GM19468 (cell line): ENCODE data around the gene KIF26A.

Experiments used
- ATAC-seq: cut with Tn5 transposase; IDR thresholded peaks from one replicate; pipeline ENCODE4 v1.9.1; 2021; ENCODE audit warnings: mild to moderate bottlenecking, moderate library complexity, moderate number of reproducible peaks; ENCODE audit not compliant: unreplicated experiment; ENCODE audit errors: extremely low read depth

KIF26A gene

DNA sequence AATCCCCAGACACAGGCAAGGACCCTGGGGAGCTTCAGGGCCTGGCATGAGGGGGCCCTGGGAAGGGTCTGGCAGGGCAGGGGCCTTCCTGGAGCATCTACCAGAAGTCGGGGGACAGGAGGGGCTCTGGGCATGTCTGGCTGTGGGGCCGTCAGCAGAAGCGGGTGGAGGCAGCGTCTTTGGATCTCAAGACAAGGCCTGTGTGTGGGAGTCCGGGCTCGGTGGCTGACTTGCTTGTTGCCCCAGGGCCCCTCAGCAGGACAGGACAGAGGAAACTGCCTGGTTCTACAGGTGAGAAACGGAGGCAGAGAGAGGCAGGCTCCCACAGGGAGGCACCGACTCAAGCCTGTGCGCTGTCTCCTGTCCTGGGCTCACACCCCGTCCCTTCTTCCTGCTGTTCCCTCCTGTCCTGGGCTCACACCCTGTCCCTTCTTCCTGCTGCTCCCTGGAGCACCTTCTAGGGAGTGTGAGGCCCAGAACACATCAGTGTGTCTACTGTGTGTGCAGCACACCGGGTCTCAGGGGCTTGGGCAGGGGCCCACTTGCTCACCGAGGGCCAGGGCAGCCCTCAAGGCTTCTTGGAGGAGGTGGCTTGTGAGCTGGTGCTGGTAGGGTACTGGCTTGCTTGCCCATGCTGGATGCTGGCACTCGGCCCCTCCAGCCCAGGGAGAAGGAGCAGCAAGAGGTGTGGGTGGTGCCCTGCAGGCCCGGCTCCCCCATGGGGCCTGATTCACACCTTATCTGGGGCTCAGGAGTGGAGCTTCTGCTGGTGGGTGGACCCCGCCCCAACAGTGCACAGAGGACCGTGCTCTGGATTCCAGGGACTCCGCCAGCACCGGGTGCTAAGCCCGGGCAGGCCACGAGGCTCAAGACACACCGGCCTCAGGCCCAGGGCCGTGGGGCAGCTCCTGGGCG is 38.0 kb upstream of the KIF26A start:
- no peak for ATAC-seq

DNA sequence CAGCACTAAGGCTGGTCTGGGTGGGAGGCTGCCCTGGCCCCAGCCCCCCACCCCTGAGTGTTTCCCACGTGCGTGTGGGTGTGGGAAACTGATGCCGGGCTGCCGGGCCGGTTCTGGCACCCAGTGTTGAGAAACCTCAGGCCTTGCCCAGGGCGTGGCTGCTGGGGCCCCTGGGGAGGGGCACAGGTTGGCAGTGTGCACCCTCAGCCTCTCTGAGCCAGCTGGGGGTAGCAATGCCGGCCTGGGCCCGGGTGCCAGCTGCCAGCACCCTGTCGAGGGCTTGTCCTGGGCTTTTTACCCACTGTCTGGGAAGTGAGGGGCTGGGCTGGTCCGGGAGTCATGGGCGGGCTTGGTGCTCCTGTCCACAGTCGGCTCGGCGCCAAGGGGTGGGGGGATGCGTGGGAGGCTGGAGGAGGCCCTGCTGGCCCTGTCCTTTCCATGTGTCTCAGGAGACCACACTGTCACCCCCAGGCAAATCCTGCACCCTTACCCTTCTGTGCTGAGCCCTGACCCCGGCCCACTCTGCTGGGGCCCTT is 37.2 kb upstream of the KIF26A start:
- no peak for ATAC-seq

DNA sequence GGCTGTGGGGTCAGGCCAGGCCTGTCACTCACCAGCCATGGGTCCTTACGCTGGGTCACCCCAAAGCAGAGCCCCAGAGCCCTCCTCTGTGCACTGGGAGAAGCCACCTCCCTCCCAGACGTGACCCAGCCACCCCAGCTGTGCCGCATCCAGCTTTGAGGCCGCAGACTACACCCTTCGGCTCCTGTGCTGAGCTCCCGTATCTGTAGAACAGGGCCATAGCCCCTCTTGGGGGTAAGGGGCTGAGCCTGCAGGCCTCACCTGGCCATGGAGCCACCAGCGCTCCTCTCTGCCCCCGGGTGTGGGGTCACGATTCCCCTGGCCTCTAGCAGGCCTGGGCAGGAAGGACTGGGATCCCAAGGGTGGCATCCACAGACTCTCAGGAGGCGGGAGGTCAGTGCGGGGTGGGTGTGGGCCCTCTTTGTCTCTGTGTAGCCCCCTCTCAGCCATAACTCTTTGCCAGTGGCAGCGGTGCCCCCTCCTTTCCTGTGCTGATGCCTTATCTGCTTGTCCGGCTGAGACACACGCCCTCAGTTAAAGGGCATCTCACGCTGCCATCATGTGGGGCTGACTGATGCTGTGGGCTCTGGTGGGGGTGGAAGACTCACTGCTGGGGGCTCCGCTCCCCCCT is 36.6 kb upstream of the KIF26A start:
- no peak for ATAC-seq

DNA sequence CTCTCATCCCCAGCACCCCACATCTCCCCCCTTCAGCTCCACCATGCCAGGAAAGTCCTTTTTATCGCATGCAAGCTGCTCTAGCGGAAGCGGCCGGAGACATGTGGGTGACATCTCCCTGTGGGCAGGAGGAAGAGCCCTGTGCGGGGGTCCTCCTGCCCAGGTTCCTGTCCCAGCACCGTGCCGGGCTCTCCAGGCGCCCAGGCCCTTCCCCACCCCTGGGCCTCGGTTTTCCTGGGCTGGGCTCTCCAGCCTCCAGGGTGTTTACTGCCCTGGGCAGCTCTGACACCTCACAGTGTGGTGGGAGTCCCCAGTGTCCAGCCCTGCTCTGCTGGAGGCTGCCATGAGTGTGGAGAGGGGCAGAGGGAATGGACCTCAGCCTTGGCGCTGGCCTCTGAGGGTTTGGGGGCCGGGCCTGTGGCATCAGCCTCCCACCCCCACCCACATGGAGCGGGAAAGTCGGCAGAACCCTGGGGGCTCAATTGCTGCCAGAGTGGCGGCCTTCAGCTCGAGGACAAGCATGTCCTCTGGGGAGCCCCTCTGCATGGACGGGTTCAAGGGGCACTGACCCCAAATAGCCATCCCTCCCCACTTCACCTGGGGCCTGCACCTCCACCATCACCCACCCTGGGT is 36.0 kb upstream of the KIF26A start:
- no peak for ATAC-seq

DNA sequence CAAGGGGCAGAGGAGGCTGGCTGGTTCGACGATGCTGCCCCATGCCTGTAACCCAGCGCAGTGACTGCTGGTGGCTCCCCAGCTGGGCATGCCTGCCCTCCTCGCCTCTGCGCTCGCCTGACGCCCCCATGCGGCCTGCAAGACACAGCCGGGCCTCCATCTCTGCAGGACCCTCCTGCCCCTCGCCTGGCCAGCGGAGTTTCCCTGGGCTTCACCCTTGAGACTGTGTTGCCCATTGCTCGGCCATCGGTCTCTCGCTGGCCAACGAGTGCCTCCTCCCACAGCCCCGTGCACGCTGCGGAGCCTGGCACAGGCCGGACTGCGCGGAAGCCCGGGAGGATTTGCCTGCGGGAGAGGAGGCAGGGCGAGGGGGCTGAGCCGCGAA is 35.3 kb upstream of the KIF26A start:
- ATAC-seq = no peak

DNA sequence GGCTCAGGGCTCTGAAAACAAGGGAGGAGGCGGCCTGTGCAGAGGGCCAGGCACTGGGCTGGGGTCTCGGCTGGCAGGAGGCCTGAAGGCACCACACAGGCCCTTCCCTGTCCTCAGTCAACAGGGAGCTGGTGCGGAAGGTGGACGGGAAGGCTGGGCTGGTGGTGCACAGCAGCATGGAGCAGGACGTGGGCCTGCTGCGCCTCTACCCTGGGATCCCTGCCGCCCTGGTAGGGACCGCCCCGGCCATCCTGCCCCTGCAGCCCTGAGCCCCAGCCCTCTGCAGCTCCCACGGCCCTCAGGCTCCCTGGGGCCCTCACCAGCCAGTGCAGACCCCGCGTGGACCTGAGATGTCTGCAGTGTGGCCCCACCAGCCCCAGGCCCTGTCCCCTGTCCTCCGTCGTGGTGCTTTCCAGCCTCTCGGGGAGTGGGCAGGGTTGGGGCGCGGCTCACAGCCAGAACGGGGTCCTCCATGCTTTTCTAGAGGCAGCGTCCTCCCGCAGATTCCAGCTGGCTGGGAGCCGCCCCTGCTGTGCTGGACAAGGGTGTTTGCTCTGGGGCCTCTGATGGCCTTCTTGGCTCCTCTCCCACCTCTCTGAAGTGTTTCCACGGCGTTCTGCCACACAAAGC is 34.8 kb upstream of the KIF26A start:
- ATAC-seq = no peak

DNA sequence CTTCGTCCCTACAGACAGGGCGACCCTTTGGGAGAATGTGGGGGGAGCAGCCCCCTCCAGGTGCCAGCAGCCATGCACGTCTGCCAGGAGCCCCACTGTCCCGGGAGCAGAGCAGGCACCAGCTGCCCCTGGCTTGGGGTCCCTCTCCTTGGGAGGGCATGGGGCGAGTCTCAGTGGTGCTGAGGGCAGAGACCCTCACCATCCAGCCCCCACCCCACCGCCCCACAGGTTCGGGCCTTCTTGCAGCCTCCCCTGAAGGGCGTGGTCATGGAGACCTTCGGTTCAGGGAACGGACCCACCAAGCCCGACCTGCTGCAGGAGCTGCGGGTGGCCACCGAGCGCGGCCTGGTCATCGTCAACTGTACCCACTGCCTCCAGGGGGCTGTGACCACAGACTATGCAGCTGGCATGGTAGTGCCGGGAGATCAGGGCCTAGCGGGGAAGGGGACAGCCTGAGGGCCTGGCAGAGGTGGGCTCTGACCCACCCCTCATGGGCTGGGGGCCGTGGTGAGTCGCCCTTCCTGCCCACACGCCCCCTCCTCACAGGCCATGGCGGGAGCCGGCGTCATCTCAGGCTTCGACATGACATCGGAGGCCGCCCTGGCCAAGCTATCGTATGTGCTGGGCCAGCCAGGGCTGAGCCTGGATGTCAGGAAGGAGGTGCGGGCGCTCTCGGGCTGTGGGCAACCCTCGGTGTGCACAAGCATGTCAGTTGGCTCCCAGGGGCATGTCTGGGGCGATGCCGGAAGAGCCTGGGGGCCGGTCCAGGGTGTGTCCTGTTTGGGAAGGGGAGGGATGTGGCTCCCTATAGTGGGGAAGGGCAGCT is 34.1 kb upstream of the KIF26A start:
- ATAC-seq = no peak

DNA sequence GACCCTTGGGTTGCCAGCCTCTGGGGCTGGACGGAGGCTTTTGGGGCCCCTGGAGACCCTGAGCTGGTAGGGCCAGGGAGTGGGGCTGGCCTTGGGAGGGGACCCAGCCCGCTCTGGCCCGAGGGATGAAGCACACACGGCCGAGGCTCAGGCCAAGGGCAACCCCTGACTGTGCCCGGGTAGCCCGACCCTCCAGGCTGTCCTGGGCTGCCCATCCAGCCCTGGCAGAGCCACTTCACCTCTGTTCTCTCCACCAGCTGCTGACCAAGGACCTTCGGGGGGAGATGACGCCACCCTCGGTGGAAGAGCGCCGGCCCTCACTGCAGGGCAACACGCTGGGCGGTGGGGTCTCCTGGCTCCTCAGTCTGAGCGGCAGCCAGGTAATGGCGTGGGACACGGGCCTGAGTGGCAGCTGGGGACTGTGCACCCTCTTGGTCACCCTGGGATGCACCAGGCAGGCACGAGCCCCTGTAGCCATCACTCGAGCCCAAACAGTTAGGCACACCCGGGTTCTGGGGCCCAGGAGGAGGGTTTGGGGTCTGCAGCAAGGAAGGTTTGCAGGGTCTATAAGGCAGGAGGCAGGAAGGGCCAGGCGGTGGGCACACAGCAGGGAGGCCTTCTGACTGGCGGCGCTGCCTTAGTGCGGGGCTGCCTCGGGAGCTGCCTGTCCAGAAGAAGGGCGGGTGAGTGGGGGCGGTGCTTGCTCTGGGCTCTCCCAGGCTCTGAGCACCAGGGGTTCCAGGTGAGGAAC is 33.1 kb upstream of the KIF26A start:
- ATAC-seq = no peak

DNA sequence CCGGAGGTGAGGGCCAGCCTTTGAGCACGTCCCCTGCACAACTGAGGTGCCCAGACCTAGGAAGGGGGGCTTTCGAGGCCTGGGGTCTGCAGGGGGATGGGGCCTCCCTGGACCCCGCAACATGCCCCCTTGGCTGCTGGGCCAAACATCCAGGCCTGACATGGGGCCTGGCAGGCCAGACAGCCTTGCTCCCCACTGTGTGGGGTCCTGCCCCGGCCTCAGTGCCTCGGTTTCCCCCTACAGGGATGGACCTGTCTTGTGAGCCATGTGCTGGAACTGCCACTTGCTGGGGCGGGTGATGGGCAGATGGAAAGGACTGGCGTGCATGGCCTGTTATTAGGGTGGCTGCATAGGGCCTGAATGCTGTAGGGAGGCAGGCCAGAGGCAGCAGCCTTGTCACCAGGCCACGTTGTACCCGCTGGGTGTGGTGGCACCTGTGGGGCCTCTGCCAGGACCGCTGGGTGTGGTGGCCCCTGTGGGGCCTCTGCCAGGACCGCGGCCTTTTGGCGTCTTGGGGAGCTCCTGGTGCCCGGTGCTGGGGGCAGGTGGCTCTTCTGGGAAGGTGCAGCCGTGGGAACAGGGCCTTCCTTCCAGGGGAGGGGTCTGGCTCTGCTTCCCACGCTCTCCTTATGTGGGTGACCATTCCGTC is 32.4 kb upstream of the KIF26A start:
- no peak for ATAC-seq

DNA sequence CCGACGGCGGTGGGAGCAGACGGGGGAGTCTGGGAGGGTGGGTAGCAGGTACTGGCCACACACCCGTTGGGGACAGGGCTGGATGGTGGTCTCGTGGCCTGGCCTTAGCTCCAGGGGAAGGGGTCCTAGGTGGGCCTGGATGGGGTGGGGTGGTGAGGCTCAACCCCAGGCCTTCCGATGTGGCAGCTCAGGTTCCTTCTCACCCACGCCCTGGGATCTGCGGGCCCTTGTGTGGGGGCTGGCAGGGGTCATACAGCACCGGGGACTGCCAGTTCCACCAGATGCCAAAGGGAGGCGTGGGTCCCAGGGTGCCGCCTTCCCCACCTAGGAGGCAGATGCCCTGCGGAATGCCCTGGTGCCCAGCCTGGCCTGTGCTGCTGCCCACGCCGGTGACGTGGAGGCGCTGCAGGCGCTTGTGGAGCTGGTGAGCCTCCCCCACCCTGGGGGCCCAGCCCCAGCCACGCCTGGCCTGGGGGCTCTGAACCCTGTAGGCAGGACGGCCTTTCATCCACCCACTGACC is 31.9 kb upstream of the KIF26A start:
- ATAC-seq = no peak

DNA sequence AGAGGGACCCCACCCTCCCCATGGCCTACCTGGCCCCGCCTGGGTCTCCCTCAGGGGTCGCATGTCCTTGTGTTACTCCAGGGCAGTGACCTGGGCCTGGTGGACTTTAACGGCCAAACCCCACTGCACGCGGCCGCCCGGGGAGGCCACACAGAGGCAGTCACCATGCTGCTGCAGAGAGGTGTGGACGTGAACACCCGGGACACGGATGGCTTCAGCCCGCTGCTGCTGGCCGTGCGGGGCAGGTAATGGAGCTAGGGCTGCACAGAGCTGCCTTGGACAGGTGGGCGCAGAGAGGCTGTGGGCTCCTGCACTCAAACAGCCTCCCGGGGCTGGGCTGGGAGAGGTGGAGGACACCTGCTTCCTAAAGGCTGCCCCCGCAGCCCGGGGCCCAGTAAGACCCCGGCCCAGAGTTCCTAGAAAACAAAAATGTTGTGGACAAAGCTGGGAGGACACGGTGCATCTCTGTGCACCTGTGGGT is 31.2 kb upstream of the KIF26A start:
- no peak for ATAC-seq

DNA sequence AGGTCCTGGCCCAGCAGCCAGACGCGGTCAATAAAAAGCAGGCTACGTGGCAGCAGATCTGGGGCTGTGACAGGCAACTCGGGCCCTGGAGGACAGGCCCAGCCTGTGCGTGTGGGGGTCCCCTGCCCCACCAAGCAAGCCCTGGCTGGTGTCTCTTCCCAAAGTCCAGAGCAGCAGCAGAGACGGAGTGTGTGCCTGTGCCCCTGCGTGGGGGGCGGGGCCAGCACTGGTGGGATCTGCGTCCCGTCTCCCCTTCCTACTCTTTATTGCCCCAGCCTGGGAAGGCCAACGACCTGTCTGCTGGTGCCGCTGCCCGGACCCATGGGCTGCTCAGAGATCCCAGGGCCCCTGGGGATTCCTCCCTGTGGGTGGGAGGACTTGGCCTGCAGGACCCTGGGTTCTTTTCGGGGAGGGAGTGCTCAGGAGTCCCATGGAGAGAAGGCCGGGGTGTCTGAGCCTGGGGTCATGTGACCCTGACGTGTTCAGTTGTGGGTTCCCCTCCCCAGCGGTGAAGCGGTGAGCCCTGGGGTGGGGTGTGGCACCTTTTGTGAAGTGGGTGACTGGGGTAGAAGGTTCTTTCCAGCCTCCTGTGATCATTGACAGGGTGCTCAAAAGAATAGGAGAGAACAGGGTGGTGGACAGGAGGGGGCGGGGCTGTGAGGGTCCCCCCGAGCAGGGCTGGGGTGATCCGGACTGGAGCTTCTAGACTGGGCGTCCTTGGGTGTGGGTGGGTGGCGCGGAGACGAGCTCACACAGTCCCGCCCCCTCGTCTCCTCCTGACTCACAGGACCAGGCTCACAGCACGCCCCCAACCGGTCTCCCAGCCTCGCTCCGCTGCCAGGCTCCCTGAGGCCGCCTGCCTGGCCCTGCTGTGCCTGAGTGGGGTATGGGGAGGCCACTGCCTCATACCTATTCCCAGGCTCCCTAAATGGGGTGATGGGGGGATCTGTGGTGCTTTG is 30.5 kb upstream of the KIF26A start:
- no peak for ATAC-seq

DNA sequence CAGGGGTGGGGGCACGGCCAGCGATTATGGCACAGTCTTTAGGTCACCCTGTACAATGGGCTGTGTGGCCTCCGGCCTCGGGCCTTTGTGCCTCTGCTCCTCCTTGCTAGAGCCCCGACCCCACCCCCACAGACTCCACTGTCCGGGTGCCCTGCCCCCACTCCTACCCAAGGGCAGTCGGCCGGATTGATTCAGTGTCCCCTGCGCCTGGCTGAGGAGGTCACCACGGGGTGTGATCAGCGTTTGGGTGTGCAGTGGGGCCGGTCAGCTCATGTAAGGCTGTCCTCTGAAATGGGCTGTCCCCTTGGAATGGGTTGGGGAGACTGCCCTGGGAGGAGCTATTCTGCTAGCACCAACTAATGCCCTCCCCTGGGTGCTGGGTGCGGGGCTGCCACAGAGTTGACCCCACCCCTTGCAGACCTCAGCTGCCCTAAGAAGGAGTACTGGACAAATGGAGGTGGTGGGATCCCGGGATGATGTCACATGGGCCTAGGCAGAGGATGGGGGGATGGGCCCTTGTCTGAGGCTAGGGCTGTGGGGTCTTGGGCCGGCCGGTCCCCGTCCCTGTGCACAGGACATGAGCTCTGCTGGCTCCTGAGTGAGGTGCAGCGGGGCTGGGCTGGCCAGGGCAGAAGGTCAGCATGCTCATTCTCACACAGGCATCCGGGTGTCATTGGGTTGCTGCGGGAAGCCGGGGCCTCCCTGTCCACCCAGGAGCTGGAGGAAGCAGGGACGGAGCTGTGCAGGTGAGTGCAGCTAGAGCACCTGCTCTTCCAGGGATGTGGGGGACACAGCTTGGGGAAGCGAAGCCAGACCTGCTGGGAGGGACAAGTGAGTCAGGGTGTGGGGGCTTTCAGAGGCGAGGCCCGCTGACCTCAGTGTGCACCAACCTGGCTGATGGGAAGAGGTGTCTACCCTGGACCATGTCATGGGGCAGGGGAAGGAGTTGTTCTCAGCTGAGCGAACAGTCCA is 29.5 kb upstream of the KIF26A start:
- no peak for ATAC-seq

DNA sequence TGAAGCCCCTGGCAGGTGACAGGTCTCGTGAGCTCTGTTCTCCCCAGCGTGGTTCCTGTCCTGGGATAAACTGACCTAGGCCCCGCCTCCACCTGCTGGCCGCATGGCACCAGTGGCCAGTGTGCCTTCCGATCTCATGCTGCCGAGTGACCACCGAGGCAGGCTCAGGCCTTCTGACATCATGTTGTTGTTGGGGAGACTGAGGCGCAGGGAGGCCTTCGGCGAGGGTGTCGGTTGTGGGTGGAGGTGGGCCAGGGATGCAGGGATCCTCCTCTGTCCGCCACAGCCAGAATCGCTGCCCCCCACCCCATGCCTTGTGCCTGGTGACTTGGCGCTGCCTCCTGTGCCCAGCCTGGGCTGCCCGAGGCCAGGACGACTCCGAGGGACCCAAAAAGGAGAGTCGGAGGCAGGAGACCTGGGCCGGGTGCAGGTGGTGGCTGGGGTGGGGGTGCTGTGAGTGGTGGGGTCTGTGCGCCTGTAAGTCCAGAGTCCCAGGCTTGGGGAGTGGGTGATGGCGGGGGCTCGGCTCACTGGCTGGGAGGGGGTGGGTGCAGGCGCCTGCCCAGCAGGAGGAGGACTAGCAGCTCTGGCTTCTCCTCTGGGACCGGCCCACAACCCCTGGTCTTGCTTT is 28.5 kb upstream of the KIF26A start:
- ATAC-seq = no peak

DNA sequence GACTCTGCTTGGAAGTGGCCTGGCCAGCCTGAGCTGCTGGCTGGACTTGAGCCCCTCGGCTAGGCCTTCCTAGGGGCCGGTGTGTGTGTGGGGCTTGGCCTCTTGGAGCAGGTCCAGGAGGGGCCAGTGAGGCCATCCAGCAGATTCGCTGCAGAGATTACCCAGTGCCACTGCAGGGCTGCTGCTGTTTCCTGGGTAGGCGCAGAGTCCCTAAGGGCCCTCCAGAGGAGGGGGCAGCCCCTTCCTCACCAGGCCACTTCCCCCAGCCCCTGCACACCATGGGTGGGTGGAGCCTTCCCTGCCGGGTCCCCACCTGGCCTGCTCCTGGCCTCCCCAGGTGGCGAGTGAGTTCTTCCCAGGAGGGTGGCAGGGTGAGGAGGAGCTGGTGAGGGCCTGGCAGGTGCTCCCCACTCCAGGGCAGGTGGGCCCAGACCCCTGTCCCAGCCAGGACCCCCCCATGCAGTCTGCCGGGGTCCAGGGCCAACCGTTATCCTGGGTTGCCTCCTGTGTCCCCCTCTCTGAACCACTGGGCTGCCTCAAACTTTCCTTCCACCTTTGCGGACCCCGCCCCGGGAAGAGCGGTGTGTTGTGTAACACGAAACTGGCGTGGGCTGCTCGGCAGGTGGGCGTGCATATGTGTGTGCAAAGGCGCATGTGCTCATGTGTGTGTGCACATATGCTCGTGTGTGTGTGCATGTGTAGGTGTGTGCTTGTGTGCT is 27.7 kb upstream of the KIF26A start:
- no peak for ATAC-seq
